GM18870 (cell line): ENCODE data around the gene PNPLA7.
"Not testable (repeated sequence)": the region's sequence is repeated elsewhere in the genome, so short reads cannot be mapped to it uniquely, and the experiment has no call there.

ENCODE experiments used
- ATAC-seq: cut with Tn5 transposase; IDR thresholded peaks from one replicate; pipeline ENCODE4 v1.9.1; 2021; ENCODE audit warnings: moderate library complexity; ENCODE audit not compliant: unreplicated experiment

Gene PNPLA7

DNA sequence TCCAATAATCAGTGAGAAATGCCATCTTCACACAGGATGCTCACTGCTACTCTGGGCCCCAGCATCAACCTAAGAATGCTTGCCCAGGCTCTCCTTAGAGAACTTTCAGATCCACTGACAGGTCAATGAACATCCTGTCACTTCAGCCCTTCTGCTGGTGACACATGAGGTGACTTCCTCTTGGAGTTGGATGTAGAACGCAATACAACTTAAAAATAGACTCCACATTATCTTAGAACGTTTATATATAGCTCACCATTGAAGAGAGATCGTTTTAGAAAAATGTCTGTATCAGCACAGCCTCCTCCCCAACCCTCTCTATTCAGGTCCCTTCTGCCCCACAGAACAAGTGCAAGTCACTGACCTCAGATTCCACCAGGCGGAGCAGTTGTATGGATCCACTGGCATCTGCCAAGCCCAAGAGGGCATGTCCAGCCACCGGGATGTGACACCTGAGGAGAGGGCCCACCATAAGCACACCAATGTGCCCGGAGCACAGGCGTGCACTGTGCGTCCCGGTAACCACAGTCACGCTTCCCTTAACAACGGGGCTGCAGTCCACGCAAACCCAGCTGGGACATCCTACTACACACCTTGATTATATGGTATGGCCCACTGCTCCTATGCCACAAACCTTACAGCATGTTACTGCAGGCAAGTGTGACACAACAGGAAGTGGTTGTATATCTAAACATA is 25.7 kb upstream of the PNPLA7 start:
- no peak for ATAC-seq

DNA sequence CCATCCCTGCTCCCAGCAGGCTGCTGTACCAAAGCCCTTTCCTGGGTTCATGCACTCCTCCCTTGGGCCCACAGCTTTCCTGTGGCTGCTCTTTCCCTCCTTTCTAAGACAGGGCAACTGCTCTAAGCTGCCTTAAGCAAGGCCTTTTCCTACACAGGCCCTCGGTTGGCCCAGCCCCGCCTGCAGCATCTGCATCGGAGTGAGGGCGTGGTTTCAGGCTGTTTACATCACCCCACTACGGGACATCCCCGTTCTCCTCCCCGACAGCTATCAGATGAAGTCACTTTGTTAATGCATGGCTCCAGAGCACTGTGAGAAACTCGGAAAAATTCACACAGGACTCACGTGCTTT is 25.1 kb upstream of the PNPLA7 start:
- ATAC-seq: no peak

DNA sequence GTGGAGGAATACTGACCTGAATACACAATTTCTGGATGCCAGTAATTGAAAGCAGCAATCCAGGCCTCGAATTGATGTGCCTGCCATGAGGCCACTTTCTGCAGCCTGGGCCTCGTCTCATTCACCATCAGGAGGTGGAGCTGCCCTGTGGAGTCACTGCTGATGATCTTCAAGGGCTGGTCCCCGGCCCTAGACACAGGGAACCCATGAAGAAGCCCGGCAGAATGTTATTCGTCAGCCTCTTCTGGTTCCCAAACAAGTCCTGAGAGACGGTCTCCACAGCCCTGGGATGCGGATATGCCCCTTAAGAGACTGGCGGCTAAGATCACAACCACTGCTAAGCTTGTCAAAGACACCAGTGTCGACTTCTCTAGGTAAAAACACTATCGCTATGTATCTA is 24.0 kb upstream of the PNPLA7 start:
- no peak for ATAC-seq

DNA sequence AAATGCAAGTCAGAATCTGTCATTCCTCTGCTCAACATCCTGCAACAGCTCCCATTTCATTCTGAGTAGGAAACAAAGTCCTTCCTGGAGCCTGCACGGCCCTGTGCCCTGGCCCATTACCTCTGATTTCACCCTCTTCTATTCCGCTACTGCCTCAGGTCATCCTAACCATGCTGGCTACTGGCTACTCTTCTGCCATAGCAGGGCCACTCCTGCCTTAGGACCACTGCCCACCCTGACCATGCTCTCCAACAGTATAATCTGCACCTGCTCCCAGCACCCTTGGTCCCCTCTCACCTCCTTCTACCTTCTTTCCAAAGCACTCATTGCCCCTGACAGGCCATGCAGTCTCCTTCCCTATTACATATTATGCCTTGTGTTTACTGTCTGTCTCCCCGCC is 20.4 kb upstream of the PNPLA7 start:
- no peak for ATAC-seq

DNA sequence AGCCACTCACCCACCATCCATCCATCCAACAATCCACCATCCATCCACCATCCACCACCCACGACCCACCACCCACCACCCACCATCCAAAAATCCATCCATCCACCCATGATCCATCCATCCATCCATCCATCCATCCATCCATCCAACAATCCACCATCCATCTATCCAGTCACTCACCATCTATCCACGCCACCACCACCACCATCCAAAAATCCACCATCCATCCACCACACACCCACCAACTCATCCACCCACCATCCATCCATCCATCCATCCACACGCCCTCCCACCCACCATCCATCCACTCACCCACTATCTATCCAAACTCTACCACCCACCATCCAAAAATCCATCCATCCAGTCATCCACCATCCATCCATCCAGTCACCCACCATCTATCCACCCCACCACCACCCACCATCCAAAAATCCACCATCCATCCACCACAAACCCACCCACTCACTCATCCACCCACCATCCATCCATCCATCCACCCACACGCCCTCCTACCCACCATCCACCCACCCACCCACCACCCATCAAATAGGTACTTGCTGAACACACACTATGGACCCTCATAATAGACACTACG is 19.5 kb upstream of the PNPLA7 start:
- no peak for ATAC-seq

DNA sequence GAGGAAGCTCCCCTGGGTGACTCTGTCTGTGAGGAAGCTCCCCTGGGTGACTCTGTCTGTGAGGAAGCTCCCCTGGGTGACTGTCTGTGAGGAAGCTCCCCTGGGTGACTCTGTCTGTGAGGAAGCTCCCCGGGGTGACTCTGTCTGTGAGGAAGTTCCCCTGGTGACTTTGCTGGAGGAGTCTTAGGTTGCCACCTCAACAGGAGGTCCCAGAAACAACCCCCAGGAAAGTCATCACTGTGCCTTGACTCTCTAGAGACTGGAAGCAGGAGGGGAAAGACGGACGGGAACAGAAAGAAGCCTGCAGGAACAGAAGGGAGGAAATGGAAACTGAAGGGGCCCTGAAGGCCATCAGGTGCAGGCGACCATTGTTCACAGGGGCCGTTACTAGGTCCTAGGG is 18.2 kb upstream of the PNPLA7 start:
- not testable (repeated sequence) for ATAC-seq

DNA sequence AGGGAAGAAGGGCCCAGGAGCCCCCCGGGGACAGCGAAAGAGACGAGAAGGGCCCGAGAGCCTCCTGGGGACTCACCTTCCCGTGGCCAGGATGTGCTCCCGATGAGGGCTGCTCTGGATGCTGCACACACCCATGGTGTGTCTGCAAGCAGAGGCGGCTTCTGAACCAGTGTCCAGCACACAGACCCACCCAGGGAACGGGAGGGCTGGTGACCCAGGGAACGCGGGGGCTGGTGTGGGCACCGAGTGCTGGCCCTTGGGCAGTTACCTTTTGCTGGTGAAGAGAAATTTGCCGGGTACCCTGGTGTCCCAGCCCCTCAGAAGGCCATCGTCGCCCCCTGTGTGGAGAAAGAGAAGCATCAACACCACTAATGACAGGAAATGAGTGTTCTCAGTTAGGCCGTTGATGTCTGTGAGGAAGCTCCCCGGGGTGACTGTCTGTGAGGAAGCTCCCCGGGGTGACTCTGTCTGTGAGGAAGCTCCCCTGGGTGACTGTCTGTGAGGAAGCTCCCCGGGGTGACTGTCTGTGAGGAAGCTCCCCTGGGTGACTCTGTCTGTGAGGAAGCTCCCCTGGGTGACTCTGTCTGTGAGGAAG is 14.7 kb upstream of the PNPLA7 start:
- ATAC-seq: no peak

DNA sequence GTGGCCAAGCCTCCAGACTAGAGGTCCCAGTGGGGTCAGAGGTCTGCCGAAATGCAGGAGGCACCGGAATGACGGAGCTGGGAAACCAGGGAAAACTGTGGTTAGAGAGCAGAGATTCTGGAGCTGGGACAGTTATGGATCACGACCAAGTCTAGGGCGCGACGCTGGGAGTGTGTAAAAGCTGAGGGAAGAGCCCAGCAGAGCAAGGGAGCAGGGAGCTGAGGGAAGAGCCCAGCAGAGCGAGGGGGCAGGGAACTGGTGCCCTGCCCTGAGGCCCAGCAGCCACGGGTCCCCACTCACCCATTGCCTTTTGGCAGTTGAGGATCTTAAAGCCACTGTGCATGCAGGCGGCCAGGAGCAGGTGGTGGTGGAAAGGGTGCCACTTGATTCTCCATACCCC is 13.9 kb upstream of the PNPLA7 start:
- ATAC-seq: no peak

DNA sequence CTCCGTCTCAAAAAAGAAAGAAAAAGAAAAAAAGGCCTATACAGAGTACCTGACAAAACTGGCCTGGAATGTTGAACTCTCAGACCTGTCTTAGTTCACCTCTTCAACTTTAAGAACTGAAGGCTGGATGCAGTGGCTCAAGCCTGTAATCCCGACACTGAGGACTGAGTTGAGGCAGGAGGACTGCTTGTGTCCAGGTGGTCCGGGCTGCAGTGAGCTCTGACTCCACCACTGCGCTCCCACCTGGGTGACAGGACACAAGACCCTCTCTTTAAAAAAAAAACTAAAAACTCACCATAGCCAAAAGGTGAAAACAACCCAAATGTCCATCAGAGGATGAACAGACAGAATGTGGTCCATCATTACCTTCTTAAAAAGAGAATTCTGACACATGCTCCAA is 7.9 kb upstream of the PNPLA7 start:
- no peak for ATAC-seq

DNA sequence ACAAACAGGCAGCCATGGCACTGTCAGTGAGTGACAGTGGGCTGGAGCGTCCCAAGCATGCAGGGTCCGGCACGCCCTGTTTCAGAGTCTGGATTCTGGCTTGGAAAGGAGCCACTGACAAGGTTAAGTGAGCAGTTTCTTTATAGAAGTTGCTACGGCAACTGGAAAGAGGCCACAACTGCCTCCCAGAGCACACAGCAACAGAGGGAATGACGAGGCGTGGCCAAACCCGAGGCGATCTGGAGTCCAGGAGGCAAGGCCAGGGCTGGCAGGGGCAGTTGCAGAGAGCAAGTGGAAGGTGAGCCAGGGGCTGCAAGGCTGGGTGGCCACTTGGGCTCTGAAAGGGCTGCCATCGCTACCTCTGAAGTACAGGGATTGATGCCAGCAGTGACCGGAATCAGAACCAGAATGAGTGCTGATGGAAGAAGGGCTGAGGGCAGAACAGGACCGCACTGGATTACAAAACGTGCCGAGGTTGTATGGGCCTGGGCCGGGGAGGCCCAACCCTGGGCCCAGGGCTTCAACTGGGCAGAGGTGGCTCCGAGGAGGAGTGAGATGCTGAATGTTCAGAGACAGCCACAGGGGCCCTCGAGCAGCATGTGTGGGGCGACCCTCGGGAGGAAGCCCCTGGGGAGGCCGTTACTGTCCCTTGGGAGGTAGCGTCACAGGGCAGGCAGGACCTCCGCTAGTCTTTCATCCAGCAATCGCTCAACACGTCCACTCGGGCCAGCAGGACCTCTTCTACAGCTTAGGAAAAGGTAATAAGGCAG is 6.1 kb upstream of the PNPLA7 start:
- no peak for ATAC-seq

DNA sequence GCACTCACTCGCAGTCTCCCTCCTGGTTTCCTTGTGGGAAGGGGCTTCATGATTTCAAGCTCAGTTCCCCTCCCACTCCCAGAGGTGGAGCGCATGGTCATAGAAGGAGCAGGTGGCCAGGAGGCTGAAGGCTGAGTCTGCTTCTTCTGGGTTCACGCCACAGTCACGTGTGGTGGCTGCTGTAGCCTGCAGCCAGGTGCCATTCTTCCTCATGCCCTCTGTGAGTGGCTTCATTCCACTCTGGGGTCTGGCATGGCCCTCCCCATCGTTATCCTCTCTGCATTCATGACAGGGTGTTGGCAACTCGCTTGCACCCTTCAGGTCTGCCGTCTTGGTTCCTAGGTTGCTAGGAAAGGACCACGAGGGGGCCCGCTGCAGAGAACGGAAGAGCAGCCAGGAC is 5.0 kb upstream of the PNPLA7 start:
- ATAC-seq: no peak

DNA sequence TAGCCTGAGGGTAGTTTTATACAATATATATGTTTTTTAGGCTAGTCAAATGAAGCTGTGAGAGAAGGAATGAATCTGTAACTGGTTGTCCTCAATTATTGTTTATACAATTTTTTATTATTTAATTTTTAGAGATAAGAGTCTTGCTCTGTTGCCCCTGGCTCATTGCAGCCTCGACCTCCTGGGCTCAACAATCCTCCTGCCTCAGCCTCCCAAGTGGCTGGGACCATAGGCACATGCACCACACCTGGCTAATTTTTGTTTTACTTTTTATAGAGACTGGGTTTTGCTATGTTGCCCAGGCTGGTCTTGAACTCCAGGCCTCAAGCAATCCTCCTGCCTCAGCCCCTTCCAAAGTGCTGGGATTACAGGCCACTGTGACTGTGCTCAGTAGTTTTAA is 4.1 kb upstream of the PNPLA7 start:
- ATAC-seq: no peak

DNA sequence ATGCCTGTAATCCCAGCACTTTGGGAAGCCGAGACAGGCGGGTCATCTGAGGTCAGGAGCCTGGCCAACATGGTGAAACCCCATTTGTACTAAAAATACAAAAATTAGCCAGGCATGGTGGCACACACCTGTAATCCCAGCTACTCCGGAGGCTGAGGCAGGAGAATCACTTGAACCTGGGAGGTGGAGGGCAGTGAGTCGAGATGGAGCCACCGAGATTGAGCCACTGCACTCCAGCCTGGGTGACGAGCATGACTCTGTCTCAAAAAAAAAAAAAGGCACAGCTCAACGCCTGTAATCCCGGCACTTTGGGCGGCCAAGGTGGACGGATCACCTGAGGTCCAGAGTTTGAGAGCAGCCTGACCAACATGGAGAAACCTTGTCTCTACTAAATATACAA is 3.5 kb upstream of the PNPLA7 start:
- ATAC-seq: not testable (repeated sequence)

DNA sequence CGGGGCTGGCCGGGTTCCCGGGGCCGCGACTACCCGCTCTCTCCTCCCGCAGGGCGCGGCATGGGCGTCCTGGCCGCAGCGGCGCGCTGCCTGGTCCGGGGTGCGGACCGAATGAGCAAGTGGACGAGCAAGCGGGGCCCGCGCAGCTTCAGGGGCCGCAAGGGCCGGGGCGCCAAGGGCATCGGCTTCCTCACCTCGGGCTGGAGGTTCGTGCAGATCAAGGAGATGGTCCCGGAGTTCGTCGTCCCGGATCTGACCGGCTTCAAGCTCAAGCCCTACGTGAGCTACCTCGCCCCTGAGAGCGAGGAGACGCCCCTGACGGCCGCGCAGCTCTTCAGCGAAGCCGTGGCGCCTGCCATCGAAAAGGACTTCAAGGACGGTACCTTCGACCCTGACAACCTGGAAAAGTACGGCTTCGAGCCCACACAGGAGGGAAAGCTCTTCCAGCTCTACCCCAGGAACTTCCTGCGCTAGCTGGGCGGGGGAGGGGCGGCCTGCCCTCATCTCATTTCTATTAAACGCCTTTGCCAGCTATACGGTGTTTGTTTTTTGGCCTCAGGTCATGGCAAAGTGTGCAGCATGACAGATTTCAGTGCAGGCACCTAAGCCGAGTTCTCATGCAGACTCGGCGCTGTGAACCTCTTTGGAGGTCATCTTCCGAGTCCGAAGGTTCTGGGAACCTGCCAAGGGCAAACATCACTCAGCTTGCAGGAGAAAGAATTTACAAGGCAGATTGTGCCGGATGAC is 2.0 kb upstream of the PNPLA7 start:
- ATAC-seq: no peak

DNA sequence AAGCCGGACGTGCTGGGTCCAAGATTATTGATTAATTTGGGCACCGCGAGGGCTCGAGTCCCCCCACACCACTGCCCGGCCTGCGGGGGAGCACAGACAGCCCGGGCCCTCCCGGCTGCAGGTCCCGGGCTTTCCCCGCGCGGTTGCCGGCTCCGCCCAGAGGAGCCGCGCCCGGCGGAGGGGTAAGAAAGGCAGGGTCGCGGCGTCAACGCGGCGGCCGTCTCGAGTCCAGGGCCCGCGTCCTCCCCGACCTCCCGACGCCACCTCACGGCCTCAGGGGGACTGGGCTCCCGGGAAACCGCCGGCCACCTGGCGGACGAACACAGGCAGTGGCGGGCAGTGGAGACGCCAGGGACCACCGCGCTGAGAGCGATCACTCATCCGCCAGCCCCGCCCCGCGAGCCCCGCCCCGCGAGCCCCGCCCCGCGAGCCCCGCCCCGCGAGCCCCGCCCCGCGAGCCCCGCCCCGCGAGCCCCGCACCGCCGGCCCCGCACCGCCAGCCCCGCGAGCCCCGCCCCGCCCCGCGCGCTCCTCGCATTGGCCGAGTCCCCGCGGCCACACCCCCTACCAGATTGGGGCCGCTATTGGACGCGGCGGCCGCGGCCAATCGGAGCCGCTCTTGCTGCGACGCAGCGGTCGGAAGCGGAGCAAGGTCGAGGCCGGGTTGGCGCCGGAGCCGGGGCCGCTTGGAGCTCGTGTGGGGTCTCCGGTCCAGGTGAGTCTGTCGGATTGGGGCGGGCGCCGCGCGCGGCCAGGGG is 1.2 kb upstream of the PNPLA7 start, which contains the start of gene MRPL41:
Gene MRPL41 (plus strand): TSS at position 616 of the 758 bp plus-strand sequence. CDS start 203 bp downstream, outside the sequence.
- no peak for ATAC-seq

DNA sequence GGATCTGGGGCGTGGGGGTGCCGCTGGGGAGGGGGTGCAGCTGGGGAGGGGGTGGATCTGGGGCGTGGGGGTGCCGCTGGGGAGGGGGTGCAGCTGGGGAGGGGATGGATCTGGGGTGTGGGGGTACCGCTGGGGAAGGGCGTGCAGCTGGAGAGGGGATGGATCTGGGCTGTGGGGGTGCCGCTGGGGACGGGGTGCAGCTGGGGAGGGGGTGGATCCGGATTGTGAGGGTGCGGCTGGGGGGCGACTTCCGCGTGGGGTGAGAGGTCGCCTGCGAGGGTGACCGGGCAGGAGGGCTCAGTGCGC is 709 bp upstream of the PNPLA7 start:
- ATAC-seq: not testable (repeated sequence)

DNA sequence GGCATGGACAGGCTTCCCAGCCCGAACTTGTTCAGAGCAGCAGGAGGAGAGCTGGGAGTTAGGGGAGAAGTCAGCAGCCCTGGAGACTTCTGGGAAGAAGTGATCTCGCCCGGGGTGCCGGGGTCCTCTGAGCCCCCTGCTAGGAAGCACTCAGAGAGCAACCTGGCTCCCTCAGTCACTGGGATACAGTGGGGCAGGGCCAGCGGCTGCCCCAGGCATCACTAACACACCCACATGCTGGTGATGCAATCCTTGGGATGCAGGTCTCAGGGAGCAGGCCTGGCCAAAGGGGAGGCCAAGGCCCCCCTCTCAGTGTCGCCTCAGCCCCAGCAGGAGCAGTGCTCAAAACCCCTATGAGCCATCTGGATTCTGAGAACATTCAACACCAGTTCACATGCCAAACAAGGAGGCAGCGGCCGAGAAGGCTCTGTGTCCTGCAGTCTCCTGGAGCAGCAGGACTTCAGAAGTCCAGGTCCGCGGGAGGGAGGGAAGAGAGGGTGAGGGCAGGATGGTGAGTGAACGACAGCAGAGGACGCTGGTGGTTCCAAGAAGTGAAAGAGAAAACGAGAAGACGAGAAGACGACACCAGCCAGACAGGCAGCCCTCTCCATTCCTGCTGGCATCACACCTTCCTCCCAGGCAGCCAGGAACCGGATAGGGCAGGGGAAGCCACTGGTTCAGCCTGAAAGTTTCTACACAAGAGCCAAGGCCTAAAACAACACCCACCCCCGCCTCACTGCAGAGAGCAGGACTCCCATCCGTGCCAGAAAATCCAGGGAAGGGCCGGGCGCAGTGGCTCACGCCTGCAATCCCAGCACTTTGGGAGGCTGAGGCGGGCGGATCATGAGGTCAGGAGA is 2.3 kb downstream of the PNPLA7 start:
- no peak for ATAC-seq

DNA sequence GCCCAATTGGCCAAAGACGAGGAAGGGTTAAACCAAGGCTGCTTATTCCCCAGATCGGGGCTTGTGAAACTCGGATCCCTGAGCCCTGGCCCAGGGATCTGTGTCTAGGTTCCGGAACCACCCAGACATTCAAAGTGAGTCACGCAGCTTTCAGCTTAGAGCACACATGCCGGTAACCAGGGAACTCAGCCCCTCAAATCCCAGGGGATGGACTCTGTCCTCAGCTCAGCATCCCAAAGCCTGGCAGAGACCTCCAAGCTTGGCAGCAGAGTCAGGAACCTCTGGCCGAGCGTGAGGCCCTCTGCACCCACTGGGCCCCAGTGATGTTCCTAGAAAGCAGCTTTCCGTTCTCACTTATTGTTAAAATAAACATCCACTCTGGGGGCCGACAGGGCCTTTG is 5.1 kb downstream of the PNPLA7 start:
- no peak for ATAC-seq

DNA sequence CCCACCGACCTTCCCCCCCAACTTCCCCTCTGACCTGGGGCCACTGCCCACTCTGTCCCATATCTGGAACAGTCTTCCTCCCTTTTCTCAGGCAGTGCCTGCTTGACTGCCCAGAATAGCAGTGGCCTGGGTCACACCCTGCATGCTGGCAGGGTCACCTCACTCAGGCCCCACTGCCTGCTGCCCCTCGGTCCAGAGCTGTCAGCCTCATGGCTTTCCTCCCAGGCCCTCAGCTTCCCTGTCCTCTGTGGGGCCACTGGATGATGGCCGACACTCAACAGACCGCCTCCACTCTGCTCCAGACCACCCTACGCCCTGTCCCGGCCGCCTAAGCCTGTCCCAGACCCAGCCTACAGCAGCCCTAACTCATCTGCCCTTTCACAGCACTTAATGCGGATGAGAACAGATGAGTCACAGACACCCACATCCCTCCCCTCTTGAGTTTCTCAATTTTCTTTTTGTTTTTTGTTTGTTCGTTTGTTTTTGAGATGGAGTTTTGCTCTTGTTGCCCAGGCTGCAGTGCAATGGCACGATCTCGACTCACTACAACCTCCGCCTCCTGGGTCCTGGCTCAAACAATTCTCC is 5.9 kb downstream of the PNPLA7 start:
- no peak for ATAC-seq
